MV-4-11 (cell line): ENCODE data around the gene WDR12.
A peak's percentile ranks its signal among the peaks of the same experiment; 100 is the strongest.
"Not testable (repeated sequence)": the region's sequence is repeated elsewhere in the genome, so short reads cannot be mapped to it uniquely, and the experiment has no call there.

Experiments
- DNase-seq: peaks from one replicate; lab custom pipeline; 2025; lab: John Stamatoyannopoulos, UW

Gene WDR12

DNA sequence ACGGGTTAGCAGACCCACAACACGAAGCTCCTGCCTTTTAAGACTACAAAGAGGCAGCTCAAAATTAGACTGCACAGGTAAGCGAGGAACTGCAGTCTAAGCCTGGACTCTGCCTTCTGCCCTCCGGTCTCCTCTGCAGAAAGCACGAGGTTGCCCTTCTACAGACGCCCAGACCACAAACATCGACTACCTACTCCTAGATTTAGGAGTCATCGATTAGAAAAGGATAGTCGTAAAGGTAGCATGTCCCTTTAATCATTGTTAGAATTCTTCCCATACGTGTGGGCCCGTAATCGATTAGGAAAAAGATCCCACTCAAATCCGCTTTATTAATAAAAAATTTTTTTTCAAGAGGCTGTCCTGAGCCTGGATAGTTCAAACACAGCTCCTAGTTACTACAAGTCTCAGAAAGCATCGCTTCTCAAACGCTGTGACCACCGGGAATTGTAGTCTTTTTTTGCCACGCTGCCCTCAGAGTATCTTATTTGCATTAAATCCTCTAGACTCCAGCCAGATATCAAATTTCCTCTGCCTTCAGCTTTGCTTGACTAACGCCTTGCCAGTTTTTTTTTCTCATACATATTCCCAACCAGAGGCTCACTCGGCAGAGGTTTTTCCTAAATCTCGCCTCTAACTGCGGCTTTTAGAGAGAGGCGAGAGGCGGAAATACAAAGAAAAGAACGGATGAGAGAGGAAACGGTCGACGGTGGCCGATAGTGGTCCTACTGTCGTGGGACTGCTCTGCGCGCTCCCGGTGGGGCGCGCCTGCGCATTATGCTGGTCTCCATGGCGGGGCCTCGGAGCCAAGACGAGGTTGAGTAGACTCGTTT, at the start of gene WDR12, which contains the start of gene CARF:
Gene WDR12, minus strand, starts transcription at position 162 of the 830 bp plus-strand sequence. CDS start 197 bp downstream, outside the sequence.
Gene CARF, plus strand, starts transcription at position 764 of the 830 bp plus-strand sequence. CDS start 29,628 bp downstream, outside the sequence.
- DNase-seq = peak; percentile 90

DNA sequence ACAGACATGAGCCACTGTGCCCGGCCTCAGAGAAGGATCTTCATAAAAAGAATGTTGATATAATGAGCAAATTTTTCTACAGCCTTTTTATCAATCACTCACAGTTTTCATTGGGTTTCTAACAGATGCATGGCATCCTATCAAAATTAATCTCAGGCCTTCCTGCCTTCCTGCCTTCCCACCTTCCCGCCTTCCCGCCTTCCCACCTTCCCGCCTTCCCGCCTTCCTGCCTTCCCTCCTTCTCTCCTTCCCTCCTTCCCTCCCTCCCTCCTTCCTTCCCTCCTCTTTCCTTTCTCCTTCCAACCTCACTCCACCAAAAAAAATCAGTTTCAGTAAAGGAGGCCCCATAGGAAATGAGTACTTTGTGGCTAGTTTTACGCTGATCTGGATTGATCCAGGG, 49.1 kb upstream of the WDR12 start:
- no peak for DNase-seq

DNA sequence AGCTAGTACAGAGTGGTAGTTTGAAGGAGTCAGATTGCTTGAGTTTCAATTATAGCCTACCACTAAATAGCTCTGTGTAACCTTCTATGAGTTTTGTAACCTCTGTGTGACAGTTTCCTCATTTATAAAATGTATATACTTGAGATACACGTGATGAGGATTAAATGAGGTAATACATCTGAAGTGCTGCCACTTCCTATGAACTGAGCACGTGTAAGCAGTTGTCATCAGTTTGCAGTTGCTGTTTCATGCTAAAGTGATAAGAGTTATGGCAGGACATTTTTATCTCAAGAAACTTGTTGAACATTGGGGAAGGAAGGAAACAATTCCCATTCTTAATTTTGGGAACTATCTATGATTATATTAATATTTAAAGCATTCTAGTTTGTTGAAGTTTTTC, 39.1 kb upstream of the WDR12 start:
- peak; percentile 92 for DNase-seq

DNA sequence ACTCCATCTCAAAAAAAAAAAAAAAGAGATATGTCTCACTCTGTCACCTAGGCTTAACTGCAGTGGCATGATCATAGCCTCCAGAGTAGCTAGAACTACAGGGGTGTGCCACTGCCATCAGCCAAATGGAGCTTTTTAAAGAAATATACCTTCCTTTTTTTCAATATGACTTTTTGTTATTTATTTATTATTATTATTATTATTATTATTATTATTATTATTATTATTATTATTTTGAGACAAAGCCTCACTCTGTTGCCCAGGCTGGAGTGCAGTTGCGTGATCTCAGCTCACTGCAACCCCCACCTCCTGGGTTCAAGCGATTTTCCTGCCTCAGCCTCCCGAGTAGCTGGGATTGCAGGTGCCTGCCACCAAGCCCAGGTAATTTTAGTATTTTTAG, 37.9 kb upstream of the WDR12 start:
- not testable (repeated sequence) for DNase-seq

DNA sequence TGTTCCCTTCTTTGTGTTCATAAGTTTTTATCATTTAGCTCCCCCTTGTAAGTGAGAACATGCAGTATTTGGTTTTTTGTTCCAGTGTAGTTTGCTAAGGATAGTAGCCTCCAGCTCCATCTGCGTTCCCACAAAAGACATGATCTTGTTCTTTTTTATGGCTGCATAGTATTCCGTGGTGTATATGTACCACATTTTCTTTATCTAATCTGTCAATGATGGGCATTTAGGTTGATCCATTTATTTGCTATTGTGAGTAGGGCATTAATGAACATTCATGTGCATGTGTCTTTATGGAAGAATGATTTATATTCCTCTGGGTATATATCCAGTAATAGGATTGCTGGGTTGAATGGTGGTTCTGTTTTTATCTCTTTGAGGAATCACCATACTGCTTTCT, 34.0 kb upstream of the WDR12 start:
- DNase-seq = no peak

DNA sequence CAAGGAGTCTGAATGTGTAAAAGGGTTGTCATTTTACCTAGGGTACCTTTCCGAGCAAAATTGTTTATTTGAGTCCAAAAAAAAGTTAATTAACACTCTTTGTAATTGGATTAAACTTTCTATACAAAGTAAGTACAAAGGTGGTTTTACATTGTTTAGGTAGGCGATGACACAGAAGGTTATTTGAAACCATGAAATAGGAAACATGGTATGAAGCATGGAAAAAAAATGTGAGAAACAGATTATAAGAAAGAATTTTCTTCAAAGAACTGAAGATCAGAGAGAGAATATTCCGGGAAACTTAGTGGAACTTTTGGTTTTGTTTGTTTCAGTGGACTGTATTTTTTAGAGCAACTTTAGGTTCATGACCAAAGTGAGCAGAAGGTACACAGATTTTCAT, 33.3 kb upstream of the WDR12 start:
- no peak for DNase-seq

DNA sequence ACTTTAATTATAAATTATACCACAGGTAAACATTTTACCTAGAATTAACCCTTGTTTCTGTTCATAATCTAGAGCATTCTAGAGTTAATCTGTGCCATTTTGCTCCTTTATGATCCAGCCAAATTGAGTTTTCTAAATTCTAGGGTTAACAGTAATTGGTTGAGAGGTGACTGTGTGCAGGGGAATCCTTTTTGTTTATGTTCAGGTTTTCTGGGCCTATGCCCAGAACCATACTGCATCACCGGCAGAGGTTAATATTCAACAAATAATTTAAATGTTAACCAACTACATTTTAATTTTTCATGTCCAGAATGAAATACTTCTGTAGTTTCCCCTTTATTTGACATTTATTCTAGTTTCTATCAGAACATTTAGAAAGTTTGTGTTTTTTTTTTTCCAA, 32.9 kb upstream of the WDR12 start:
- no peak for DNase-seq

DNA sequence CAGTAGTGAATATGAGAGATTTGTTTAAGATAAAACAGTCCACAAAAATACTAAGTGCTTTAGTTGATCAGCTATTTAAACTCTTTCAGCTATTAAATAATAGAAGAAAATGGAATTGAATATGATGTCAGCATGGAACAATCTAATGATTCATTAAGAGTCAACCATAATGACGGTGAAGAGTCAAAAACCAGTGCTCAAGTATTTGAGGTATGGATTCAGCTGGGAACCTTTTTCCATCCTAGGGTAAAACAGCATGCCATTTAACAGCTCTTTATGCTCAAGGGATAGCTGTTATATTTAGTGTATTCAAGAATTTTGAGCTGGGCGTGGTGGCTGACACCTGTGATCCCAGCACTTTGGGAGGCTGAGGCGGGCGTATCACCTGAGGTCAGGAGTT, 30.3 kb upstream of the WDR12 start:
- DNase-seq = no peak

DNA sequence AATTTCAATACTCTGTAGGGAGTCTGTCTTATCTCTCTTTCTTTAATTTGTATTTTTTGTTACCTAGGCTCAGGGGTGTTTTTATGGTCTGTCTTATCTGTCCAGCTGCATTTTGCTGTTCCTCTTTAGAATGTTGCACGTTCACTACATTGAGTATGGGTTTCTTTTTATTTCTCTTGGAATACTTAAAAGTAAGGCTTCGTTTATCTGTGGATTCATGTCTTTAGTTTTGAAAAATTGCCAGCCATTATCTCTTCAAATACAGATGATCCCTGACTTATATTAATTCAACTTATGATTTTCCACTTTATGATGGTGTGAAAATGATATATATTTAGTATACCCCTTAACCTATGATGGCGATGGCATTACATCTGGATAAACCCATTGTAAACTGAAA, 27.5 kb upstream of the WDR12 start:
- no peak for DNase-seq

DNA sequence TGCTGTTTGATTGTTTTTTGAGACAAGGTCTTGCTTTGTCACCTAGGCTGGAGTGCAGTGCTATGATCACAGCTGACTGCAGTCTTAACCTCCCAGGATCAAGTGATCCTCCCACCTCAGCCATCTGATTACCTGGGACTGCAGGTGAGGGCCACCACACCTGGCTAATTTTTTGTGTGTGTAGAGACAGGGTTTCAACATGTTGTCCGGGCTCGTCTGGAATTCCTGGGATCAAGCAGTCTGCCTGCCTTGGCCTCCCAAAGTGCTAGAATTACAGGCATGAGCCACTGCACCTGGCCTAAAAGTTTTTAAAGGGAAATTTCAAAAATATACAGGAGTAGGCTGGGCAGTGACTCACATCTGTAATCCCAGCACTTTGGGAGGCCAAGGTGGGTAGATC, 23.0 kb upstream of the WDR12 start:
- DNase-seq = no peak

DNA sequence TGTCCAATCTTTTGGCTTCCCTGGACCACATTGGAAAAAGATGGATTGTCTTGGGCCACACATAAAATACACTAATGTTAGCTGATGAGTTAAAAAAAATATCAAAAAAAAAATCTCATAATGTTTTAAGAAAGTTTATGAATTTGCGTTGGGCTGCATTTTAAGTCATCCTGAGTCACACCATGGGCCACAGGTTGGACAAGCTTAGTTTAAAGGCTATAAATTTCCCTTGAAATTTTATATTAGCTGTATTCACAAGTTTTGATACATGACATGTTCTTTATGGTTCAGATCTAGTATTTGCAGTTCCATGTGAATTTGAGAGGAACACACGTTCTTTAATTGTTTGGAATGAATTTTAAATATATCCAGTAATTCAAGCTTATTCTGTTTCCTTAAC, 22.5 kb upstream of the WDR12 start:
- DNase-seq = no peak

DNA sequence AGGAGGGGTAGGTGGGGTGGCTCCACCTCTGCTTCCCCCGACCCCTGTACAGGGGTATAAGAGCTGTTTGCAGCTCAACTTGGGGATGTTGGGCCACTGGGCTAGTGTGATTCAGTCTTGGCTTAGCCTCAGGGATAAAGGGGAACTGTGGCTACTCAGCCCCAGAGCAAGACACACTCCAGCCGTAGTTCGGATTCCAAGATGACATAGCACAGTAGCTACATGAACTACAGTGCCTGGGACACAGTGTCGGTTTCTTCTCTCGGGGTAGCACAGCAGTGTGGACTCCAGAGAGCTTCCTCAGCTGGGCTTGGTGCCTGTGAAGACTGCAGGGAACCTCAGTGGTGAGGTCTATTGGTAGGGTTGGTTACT, 21.7 kb upstream of the WDR12 start:
- DNase-seq = peak; percentile 49

DNA sequence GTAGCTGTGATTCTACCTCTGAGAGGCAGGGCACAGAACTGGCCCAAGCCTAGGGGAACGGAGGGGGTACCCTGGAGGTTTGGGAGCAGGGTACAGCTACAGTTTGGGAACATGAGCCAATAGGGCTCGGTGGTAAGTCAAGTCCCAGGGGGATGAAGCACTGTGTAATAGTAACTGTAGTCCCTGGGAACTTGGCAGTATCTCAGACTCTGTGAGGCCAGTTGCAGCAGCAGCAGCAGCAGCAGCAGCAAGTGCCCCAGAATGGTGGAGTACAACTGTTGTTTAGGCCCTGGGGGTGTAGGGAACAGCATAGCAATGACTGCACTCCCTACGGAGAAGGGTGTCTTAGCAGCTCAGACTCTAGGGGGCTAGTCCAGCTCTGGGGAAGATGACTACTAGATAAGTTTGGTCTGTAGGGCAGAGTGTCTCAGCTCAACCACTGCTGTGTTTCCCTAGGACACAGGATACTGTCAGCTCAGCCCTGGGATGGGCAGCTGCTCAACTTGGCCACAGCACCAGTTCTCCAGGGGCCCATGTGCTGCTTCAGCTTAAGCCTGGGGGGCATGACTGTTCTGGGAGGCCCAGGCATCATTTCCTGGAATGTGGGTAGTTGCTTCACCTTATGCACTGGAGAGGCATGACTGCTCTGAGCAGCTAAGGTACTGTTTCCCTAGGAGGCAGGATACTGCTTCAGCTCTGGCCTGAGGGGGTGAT, 21.1 kb upstream of the WDR12 start:
- peak; percentile 49 for DNase-seq

DNA sequence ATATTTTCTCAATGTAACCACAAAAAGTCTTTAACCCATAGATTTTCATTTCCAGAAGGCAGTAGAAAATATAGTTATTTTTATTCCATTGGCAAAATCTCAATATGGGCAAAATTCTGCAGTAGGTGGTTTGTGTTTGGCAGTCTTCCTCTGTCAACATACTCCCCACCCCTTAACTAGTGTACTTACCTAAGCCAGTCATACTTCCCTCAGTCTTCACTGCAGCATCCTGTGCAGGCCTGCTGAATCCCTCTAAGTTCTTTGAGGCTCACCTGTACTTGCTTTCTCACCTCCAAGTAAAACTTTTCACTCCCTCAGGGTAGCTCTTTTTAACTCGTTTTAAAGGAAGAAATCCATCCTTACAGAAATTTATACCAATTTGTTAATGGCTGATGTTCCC, 7.4 kb upstream of the WDR12 start:
- no peak for DNase-seq

DNA sequence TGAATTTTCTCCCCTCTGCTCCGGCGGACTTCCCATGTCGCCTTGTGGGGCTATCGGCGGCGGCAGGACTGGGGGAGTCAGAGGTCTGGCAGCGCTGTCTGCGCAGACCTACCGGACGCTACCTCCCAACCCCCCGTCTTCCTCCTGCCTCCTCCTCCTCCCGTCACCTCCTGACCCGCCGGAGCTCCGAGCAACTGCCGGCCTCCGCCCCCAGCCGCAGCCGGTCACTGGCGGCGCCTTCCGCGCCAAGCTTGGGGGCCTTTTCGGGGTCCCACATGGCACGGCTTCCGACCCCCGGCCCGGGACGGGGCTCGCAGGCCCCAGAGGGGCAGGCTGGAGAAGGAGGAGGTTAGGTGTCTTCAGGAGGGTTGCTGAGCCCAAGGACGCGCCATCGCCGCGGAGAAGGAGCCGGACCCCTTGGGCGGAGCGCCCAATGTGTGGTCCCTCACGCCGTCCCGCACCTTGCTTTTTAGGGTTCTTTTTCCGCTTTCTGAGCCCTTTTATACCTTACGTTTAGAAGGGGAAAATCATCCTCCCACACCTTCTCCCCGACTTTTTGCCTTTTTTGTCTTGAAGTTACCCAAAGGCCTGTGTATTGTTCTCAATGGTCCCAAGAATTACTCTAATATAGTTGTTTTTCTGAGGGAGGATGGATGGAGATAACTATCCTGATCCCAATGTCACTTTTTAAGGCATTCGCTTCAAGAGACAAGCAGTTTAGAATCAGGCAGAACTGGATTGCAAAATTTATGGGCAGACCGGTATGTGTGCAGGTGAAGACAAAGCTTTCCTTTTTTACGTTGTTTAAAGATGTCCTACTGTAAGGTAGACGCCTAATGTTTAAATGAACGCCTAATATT, 1.1 kb upstream of the WDR12 start:
- not testable (repeated sequence) for DNase-seq

DNA sequence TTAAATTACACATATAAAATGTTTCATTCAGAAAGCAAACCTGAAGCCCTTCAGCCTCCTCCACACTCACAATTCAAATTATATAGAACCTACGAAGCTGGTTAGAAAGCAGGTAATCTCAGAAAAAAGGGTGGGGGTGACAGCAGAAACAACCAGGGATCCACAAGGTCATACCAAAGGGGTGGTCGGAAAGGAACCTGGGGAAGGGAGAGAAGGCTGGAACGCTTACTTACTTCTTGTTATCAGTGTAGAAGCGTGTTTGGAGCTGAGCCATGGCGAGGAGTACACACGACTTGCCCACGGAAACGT, 316 bp downstream of the WDR12 start:
- DNase-seq = no peak

DNA sequence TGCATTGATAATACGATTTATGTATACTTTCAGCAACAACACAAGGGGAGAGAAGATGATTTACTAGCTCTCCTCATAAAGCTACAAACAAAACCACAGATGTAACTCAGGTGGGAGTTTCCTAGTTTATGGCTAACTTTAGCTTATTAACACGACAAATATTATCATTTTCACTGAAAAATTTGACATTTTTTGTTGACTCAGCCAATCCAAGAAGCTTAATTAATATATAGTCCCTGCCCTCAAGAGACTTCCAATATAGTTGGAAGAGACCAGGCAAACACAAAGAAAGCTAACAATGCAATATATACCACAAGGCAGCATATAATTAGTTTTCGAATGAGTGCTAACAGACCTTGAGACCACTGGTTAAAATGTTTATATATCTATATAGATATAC, 775 bp downstream of the WDR12 start:
- no peak for DNase-seq

DNA sequence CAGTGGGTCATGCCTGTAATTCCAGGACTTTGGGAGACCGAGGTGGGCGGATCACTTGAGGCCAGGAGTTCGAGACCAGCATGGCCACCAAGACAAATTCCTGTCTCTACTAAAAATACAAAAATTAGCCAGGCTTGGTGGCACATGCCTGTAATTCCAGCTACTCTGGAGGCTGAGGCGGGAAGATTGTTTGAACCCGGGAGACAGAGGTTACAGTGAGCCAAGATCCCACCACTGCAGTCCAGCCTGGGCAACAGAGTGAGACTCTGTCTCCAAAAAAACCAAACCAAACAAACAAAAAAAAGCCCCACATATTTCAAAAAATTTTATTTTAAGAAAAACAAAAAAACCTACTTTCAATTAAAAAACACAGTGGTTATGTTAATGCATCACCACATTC, 1.2 kb downstream of the WDR12 start:
- not testable (repeated sequence) for DNase-seq

DNA sequence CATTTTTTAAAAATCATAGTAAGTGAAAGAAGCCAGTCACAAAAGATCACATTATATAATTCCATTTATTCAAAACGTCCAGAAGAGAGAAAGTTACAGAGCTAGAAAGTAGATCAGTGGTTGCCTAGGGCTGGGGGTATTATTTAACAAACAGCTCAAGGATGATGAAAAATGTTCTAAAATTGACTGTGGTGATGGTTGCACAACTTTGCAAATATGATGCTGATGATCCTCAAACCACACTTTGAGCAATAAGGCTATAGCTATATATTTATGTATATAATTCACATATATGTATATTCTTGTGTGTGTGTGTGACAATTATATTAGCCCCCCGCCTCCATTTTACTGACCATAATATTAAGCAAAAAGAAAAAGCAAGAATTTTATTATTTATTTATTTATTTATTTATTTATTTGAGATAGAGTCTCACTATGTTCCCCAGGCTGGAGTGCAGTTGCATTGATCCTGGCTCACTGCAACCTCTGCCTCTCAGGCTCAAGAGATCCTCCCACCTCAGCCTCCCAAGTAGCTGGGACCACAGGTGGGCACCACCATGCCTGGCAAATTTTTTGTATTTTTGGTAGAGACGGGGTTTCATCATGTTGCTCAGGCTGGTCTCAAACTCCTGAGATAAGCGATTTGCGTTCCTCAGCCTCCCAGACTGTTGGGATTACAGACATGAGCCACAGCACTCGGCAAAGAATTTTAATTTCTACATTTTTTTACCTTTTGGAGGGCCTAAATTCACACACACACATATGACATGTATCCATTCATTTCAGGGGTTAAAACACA, 1.9 kb downstream of the WDR12 start:
- peak; percentile 83 for DNase-seq

DNA sequence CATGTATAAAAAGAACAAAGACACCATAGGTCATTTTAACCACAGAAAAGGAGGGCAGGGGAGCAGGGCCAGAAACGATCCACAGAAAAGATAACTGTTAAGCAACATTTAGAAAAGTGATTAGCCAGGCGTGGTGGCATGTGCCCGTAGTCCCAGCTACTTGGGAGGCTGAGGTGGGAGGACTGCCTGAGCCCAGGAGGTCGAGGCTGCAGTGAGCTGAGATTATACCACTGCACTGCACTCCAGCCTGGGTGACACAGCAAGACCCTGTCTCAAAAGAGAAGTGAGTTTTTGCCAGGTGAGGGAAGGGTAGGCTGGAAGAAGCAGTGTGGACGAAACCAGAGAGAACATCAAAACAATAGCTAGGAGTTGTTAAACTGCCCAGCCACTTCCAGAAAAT, 3.3 kb downstream of the WDR12 start:
- no peak for DNase-seq

DNA sequence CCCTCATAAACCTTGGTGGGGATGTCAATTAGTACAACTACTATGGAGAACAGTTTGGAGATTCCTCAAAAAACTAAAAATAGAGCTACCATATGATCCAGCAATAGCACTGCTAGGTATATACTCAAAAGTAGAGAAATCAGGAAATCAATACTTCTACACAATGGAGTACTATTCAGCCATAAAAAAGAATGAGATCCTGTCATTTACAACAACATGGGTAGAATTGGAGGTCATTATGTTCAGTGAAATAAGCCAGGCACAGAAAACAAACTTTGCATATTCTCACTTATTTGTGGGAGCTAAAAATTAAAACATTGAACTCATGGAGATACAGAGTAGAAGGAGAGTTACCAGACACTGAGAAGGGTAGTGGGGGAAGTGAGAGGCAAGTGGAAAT, 6.0 kb downstream of the WDR12 start:
- not testable (repeated sequence) for DNase-seq

DNA sequence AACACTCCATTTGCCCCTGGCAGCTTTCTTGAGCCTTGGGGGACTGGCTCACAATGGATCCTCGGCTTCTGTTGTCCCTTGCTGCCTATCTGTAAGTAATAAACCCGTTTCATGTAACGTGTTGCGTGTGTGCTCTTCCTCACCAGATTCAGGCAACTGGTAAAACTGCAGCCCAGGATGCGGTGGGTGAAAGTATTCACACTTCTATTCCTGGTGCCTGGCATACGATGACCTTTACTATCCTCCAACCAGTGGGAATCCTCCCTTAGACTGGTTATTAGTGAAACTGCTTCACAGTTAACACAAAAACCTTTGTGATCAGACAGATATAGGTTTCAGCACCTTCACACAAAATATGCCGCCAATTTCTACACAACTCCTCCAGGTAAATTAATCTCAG, 26.3 kb downstream of the WDR12 start:
- no peak for DNase-seq
